ENCODE results near the gene PPP4R2.

PPP4R2 gene

GRCh38 chr3:73030073-73030597 is 33.5 kb downstream of the PPP4R2 start:
- peaks cover 98% of the 10 kb centered on the region for H3K79me2 ChIP-seq (ENCODE audit: insufficient read depth, low read length)
- no peaks in the 10 kb centered on the region for H3K27me3 ChIP-seq (ENCODE audit: insufficient read depth, low read length)
- no peaks in the 10 kb centered on the region for H3K9me2 ChIP-seq (ENCODE audit: low read depth, low read length)
- H2AFZ ChIP-seq (ENCODE audit: low read length), result no peak overlapping the region
- no peaks in the 10 kb centered on the region for H3F3A ChIP-seq (ENCODE audit: insufficient read depth, low read length)
- TF ChIP-seq EZH2 (IDR thresholded peaks at IDR 0.05; ENCODE audit: borderline replicate concordance, low read length) (no peak), CTCF (IDR thresholded peaks at IDR 0.05; ENCODE audit: low read length) (no peak)
- H3K9ac ChIP-seq (ENCODE audit: low read length), result no peak overlapping the region
- H3K36me3 ChIP-seq (ENCODE audit: insufficient read depth, low read length), result peaks cover 49% of the 10 kb centered on the region
- H3K4me3 ChIP-seq (ENCODE audit: low read depth, low read length, poor library complexity, severe bottlenecking), result no peak overlapping the region
- H4K20me1 ChIP-seq (ENCODE audit: insufficient read depth, low read length), result 0 out of 2 replicates have a peak, but pooled peaks cover 7% of the 10 kb centered on the region
- H3K9me3 ChIP-seq (ENCODE audit: low read length), result no peaks in the 10 kb centered on the region
- H3K4me1 ChIP-seq (ENCODE audit: insufficient read depth, low read length, severe bottlenecking), result no peaks in the 10 kb centered on the region
- H3K4me2 ChIP-seq (ENCODE audit: low read length), result no peak overlapping the region
- no peak overlapping the region for H3K27ac ChIP-seq (ENCODE audit: low read depth, low read length, poor library complexity, severe bottlenecking)

- H3K79me2 ChIP-seq (ENCODE audit: insufficient read depth, low read length), result peaks cover 97% of the 10 kb centered on the region
- H4K20me1 ChIP-seq (ENCODE audit: insufficient read depth, low read length), result 0 out of 2 replicates have a peak, but pooled peaks cover 7% of the 10 kb centered on the region
These were observed 35.0 kb downstream of the PPP4R2 start for GRCh38 chr3:73031573-73032103.

DNA sequence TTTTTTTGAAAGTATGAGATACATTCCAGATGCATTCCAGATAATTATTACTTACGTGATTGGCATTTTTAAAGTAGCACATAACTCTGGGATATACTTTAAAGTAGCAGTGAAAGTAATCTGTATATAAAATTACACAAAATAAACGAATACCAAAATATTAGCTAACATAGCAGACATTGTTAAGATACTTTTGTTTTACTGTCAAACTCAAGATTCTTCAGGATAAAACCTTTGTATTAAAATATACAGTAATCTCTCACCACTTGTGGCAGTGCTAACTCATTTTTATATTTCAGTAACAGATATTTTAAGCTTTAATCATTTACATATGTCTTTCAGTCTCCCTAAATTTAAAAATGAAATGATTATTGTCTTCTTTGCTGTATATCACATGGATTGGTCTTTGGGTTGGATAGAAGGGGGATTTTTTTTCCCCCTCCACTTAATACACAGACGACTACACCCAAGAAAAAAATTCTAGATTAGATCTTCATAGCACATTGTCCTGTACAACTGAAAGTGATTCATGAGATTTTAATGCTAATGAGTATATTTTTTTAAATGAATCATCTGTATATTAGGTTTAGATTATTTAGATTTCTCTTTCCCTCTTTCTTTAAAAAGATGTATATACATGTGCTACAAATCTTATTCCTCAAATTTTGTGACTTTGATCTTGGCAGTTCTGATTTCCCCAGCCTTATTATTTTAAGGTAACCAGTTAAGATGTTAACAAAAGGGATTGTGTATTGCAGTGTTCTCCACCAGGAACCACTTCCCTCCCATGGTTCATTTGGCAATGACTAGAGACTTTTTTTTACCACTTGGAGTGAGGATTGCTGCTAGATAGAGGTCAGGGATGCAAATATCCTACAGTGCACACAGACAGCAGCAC is 40.3 kb downstream of the PPP4R2 start:
- H3K27me3 ChIP-seq (ENCODE audit: insufficient read depth, low read length), result no peaks in the 10 kb centered on the region
- H3K4me2 ChIP-seq (ENCODE audit: low read length), result no peak overlapping the region
- H3K27ac ChIP-seq (ENCODE audit: low read depth, low read length, poor library complexity, severe bottlenecking), result no peak overlapping the region
- peaks cover 8% of the 10 kb centered on the region for H3K4me1 ChIP-seq (ENCODE audit: insufficient read depth, low read length, severe bottlenecking)
- peaks cover 97% of the 10 kb centered on the region for H3K79me2 ChIP-seq (ENCODE audit: insufficient read depth, low read length)
- H3K9me3 ChIP-seq (ENCODE audit: low read length), result no peaks in the 10 kb centered on the region
- H3K9me2 ChIP-seq (ENCODE audit: low read depth, low read length), result no peaks in the 10 kb centered on the region
- no peak overlapping the region for H3K9ac ChIP-seq (ENCODE audit: low read length)
- no peak overlapping the region for H3K4me3 ChIP-seq (ENCODE audit: low read depth, low read length, poor library complexity, severe bottlenecking)
- H2AFZ ChIP-seq (ENCODE audit: low read length), result no peak overlapping the region
- no peak for TF ChIP-seq CTCF (IDR thresholded peaks at IDR 0.05; ENCODE audit: low read length)
- TF ChIP-seq EZH2 (IDR thresholded peaks at IDR 0.05; ENCODE audit: borderline replicate concordance, low read length), result no peak
- H3F3A ChIP-seq (ENCODE audit: insufficient read depth, low read length), result no peaks in the 10 kb centered on the region
- peaks cover 10% of the 10 kb centered on the region; the same call in 1 of the 2 replicates for H3K36me3 ChIP-seq (ENCODE audit: insufficient read depth, low read length)
- H4K20me1 ChIP-seq (ENCODE audit: insufficient read depth, low read length), result 0 out of 2 replicates have a peak, but pooled peaks cover 11% of the 10 kb centered on the region

More at GRCh38 chr3:73031573-73032103, 35.0 kb downstream of the PPP4R2 start:
- no peak overlapping the region for H3K4me2 ChIP-seq (ENCODE audit: low read length)
- H3K27ac ChIP-seq (ENCODE audit: low read depth, low read length, poor library complexity, severe bottlenecking), result no peak overlapping the region
- H3K36me3 ChIP-seq (ENCODE audit: insufficient read depth, low read length), result peaks cover 35% of the 10 kb centered on the region
- no peak overlapping the region for H3K9ac ChIP-seq (ENCODE audit: low read length)
- H3K4me1 ChIP-seq (ENCODE audit: insufficient read depth, low read length, severe bottlenecking), result no peaks in the 10 kb centered on the region
- TF ChIP-seq CTCF (IDR thresholded peaks at IDR 0.05; ENCODE audit: low read length), result no peak
- no peak for TF ChIP-seq EZH2 (IDR thresholded peaks at IDR 0.05; ENCODE audit: borderline replicate concordance, low read length)
- no peak overlapping the region for H2AFZ ChIP-seq (ENCODE audit: low read length)
- no peaks in the 10 kb centered on the region for H3K27me3 ChIP-seq (ENCODE audit: insufficient read depth, low read length)
- no peak overlapping the region for H3K4me3 ChIP-seq (ENCODE audit: low read depth, low read length, poor library complexity, severe bottlenecking)
- H3K9me3 ChIP-seq (ENCODE audit: low read length), result no peaks in the 10 kb centered on the region
- H3F3A ChIP-seq (ENCODE audit: insufficient read depth, low read length), result no peaks in the 10 kb centered on the region
- no peaks in the 10 kb centered on the region for H3K9me2 ChIP-seq (ENCODE audit: low read depth, low read length)
